K562 (cell line): ENCODE results near the gene COG2. TPM values are rescaled to one million over a fixed set of nuclear protein-coding genes. Genes with fewer than 3 reads are reported as not detected.

Experiments used
- ATAC-seq: fragments of 200-7000 bp; cut with Tn5 transposase; 3 replicates; pipeline ENCODE4 v1.9.1; 2020; ENCODE audit warnings: moderate library complexity
- BruUV-seq: library from RNA; stranded (reverse); fragments of 400-500 nt; replicated peaks from 2 replicates; lab custom pipeline; 2021; lab: Mats Ljungman, UMichigan
- CTCF ChIA-PET: fragments of 300-600 bp; formaldehyde crosslinking; extraction: SDS; loops from one replicate; lab custom pipeline; 2021; ENCODE audit warnings: low intra/inter-chr PET ratio; lab: Yijun Ruan, JAX
- POLR2A ChIA-PET: fragments of 300-600, 350-650 bp; sonication (Branson Sonifier 250); formaldehyde crosslinking; extraction: SDS; loops from one replicate; lab custom pipeline; 2021; ENCODE audit warnings: antibody characterized with exemption, inconsistent platforms; lab: Yijun Ruan, JAX
- DNase-seq, 4 experiments: peaks; one replicate each; pipeline versions ENCODE4 v3.0.0 to v3.0.0-alpha.2; 2011 to 2018; ENCODE audit warnings: low spot score in 3 of 4, mixed read lengths in 3 of 4; ENCODE audit errors: extremely low read depth in 1 of 4
- FAIRE-seq: peaks from 2 replicates; lab custom pipeline; 2011; peaks lifted over from hg19 to GRCh38; lab: Jason Lieb, UNC
- H2AFZ ChIP-seq: 2 replicates; pipeline ENCODE4 v1.6.0; 2011; ENCODE audit warnings: low read depth, low read length, control low read depth, inconsistent platforms
- H3K27ac ChIP-seq: fragments of 200-600 bp; 3 replicates; pipeline ENCODE4 v1.8.0; 2011; ENCODE audit warnings: low read depth, mild to moderate bottlenecking, control low read depth, inconsistent platforms, low read length, moderate library complexity, mixed read lengths; ENCODE audit errors: extremely low read depth
- H3K27me3 ChIP-seq, 2 experiments: fragments of 300-600 bp in 1 of 2; 2 replicates in 1 of 2; 3 replicates in 1 of 2; pipeline versions ENCODE4 v1.6.0 to v1.8.0; 2011; ENCODE audit warnings: inconsistent platforms in 2 of 2, low read length in 2 of 2, mild to moderate bottlenecking in 1 of 2, mixed read lengths in 1 of 2, moderate library complexity in 1 of 2; ENCODE audit not compliant: control insufficient read depth in 2 of 2, insufficient read depth in 2 of 2
- H3K36me3 ChIP-seq: fragments of 300-600 bp; 3 replicates; pipeline ENCODE4 v1.8.0; 2011; ENCODE audit warnings: mild to moderate bottlenecking, low read length, inconsistent platforms; ENCODE audit not compliant: control insufficient read depth, insufficient read depth
- H3K4me1 ChIP-seq, 2 experiments: fragments of 200-600 bp in 1 of 2; replicated peaks in 1 of 2; 2 replicates in 1 of 2; 3 replicates in 1 of 2; pipeline versions ENCODE4 v1.5.1 to v1.8.0; 2011; ENCODE audit warnings: inconsistent platforms in 2 of 2, low read length in 2 of 2, mild to moderate bottlenecking in 1 of 2, mixed read lengths in 1 of 2, moderate library complexity in 1 of 2; ENCODE audit not compliant: control insufficient read depth in 2 of 2, insufficient read depth in 2 of 2
- H3K4me2 ChIP-seq: 2 replicates; pipeline ENCODE4 v1.6.1; 2011; ENCODE audit warnings: low read length, control low read depth, inconsistent platforms, mixed read lengths; ENCODE audit not compliant: insufficient read depth
- H3K4me3 ChIP-seq: fragments of 200-600 bp; sonication (generic), shearing (Covaris generic); 2 replicates; pipeline ENCODE4 v1.5.1; 2016; ENCODE audit warnings: control low read depth, inconsistent platforms
- H3K79me2 ChIP-seq: fragments of 200-600 bp; 3 replicates; pipeline ENCODE4 v1.8.0; 2011; ENCODE audit warnings: low read length, inconsistent platforms; ENCODE audit not compliant: control insufficient read depth, insufficient read depth
- H3K9ac ChIP-seq, 2 experiments: 2 replicates each; pipeline versions ENCODE4 v1.6.0 to v1.6.1; 2011; ENCODE audit warnings: low read depth in 2 of 2, low read length in 2 of 2, control low read depth in 1 of 2, inconsistent platforms in 1 of 2, mild to moderate bottlenecking in 1 of 2, mixed read lengths in 1 of 2; ENCODE audit not compliant: insufficient read depth in 1 of 2
- H3K9me1 ChIP-seq: one replicate; pipeline ENCODE4 v1.6.0; 2011; ENCODE audit warnings: inconsistent platforms, mild to moderate bottlenecking, low read length, moderate library complexity; ENCODE audit not compliant: control insufficient read depth, insufficient read depth
- H3K9me3 ChIP-seq: replicated peaks from 2 replicates; pipeline ENCODE4 v1.5.1; 2011; ENCODE audit warnings: low read depth, low read length, inconsistent platforms; ENCODE audit not compliant: control insufficient read depth, insufficient read depth
- H4K20me1 ChIP-seq: replicated peaks from 2 replicates; pipeline ENCODE4 v1.6.1; 2011; ENCODE audit warnings: low read length, inconsistent platforms, mixed read lengths; ENCODE audit not compliant: control insufficient read depth, insufficient read depth
- BHLHE40 ChIP-seq: IDR thresholded peaks from 2 replicates; pipeline ENCODE4 v1.6.1; 2011; ENCODE audit warnings: low read length, improper control_type of control experiment
- CBX5 ChIP-seq: IDR thresholded peaks from 2 replicates; pipeline ENCODE4 v1.6.1; 2014; ENCODE audit warnings: low read depth, borderline replicate concordance
- CCNT2 ChIP-seq: IDR thresholded peaks from 2 replicates; pipeline ENCODE4 v1.6.1; 2011; ENCODE audit warnings: borderline replicate concordance, low read depth, mild to moderate bottlenecking, moderate library complexity, mixed read lengths, low read length; ENCODE audit not compliant: insufficient read length; ENCODE audit errors: extremely low read depth
- CEBPB ChIP-seq: fragments of 450-650 bp; IDR thresholded peaks from 2 replicates; pipeline ENCODE4 v1.6.1; 2016; ENCODE audit warnings: missing genetic modification characterization, missing compliant biosample characterization
- GTF2E2 ChIP-seq: fragments of 200-800 bp; sonication (Bioruptor generic); IDR thresholded peaks from 2 replicates; pipeline ENCODE4 v1.6.1; 2016; ENCODE audit warnings: missing genetic modification characterization, missing compliant biosample characterization
- MAFK ChIP-seq: IDR thresholded peaks from 2 replicates; pipeline ENCODE4 v1.6.1; 2011; ENCODE audit warnings: low read length, improper control_type of control experiment
- MYBL2 ChIP-seq, 2 experiments: fragments of 450-650 bp in 1 of 2; sonication (generic) in 1 of 2; formaldehyde crosslinking in 1 of 2; IDR thresholded peaks; 2 replicates each; pipeline versions ENCODE4 v1.6.1 to v1.8.1; 2017 to 2022; ENCODE audit warnings: borderline replicate concordance in 1 of 2, inconsistent platforms in 1 of 2, low read depth in 1 of 2, mild to moderate bottlenecking in 1 of 2, missing genetic modification reagents in 1 of 2, moderate library complexity in 1 of 2
- NCOR1 ChIP-seq: fragments of 450-650 bp; IDR thresholded peaks from 2 replicates; pipeline ENCODE4 v1.6.1; 2016; ENCODE audit warnings: mild to moderate bottlenecking, moderate library complexity
- ZBTB40 ChIP-seq, 2 experiments: fragments of 450-650 bp in 1 of 2; sonication (generic) in 1 of 2; formaldehyde crosslinking in 1 of 2; IDR thresholded peaks; 2 replicates each; pipeline versions ENCODE4 v1.7.1 to v1.9.0; 2016 to 2022; ENCODE audit warnings: inconsistent platforms in 1 of 2, mild to moderate bottlenecking in 1 of 2, missing genetic modification reagents in 1 of 2
- ZFPM2 ChIP-seq: fragments of 250-450 bp; sonication (Bioruptor Pico); IDR thresholded peaks from 2 replicates; pipeline ENCODE4 v1.5.1; 2022; ENCODE audit warnings: mild to moderate bottlenecking
- ZNF445 ChIP-seq: fragments of 250-450 bp; sonication (Bioruptor Pico); IDR thresholded peaks from 2 replicates; pipeline ENCODE4 v1.4.0; 2020; ENCODE audit warnings: low read depth, mild to moderate bottlenecking, moderate library complexity
- ZNF583 ChIP-seq: fragments of 250-450 bp; sonication (Bioruptor Pico); IDR thresholded peaks from 2 replicates; pipeline ENCODE4 v1.4.0; 2020
- WGBS: fragments of 100-300 bp; shearing (Covaris generic); methylation state at CpG from one replicate; pipeline ENCODE4 v1.1.6; 2016; ENCODE audit warnings: low coverage, mixed read lengths; ENCODE audit not compliant: insufficient coverage; ENCODE audit errors: missing lambda C conversion rate; 5-methylcytosine and 5-hydroxymethylcytosine counted together
- in situ Hi-C: fragments of 300-500 bp; cut with MboI; formaldehyde crosslinking; loops from 4 replicates; pipeline ENCODE4 v1.15.0; 2018; ENCODE audit warnings: inconsistent platforms, mixed read lengths
- intact Hi-C: fragments of 100-400 bp; cut with micrococcal nuclease; formaldehyde crosslinking; loops from 2 replicates; pipeline ENCODE4 v1.14.2; 2022
- polyA plus RNA-seq, 8 experiments: library from polyadenylated mRNA; depleted of rRNA in 4 of 8; stranded (reverse) in 5 of 8; unstranded in 3 of 8; fragments of >200 nt; fragmentation: Nextera tagmentation in 2 of 8; fragmentation: Illumina TruSeq in 1 of 8; extraction: Ambion mirVana in 2 of 8; extraction: Trizol in 1 of 8; gene quantifications; 2 replicates each; pipeline versions ENCODE4 v1.2.1 to v1.2.3, GENCODE V29; 2011 to 2014; ENCODE audit warnings: inconsistent platforms in 1 of 8, missing spikeins in 1 of 8
- total RNA-seq, 7 experiments: library from RNA; depleted of rRNA in 6 of 7; stranded (reverse); fragments of >200 nt in 6 of 7; fragmentation: Illumina TruSeq in 2 of 7; extraction: Trizol in 2 of 7; gene quantifications; 2 replicates each; pipeline versions ENCODE4 v1.2.1 to v1.2.3, GENCODE V29; 2011 to 2021; ENCODE audit warnings: low replicate concordance in 1 of 7
- TF ChIP-seq, protein P1 (sequence below): fragments of 250-450 bp; sonication (Bioruptor Pico); IDR thresholded peaks from 2 replicates; pipeline ENCODE4 v1.8.0; 2021; ENCODE audit warnings: mild to moderate bottlenecking, moderate library complexity

COG2 gene
- total and polyA plus RNA-seq, 9 of the 15 experiments (the other 6 are each of a cell fraction or from before 2014, with no cell fraction given), result 22.0 to 51.7 (median 33.3) TPM

- H4K20me1 ChIP-seq, result no peaks in the 10 kb centered on the region
- no peaks in the 10 kb centered on the region for H3K9me3 ChIP-seq
- ATAC-seq (no peak), FAIRE-seq (no peak), DNase-seq (no peak)
- POLR2A ChIA-PET, result no interaction called here
- no peak overlapping the region for H3K4me2 ChIP-seq
- no peak overlapping the region for H3K4me3 ChIP-seq
- H3K79me2 ChIP-seq, result no peaks in the 10 kb centered on the region
- peaks cover 3 to 7% of the 10 kb centered on the region in 2 experiments; a peak in 3 of 5 replicates for H3K27me3 ChIP-seq
- no peaks in the 10 kb centered on the region for H3K36me3 ChIP-seq
- H3K9me1 ChIP-seq, result no peaks in the 10 kb centered on the region
- in situ Hi-C loops, result no loop called here
- BruUV-seq, result no TSS peak
- CTCF ChIA-PET, result no interaction called here
- intact Hi-C loops, result no loop called here
- no peaks in the 10 kb centered on the region for H3K4me1 ChIP-seq
- no peak overlapping the region for H2AFZ ChIP-seq
- WGBS, result 0% methylated on average over 2 of the region's 2 CpGs
- H3K27ac ChIP-seq, result no peak overlapping the region
- no peak overlapping the region for H3K9ac ChIP-seq
- no peak for TF ChIP-seq CBX5
- no peak for TF ChIP-seq ZBTB40 (IDR thresholded peaks at IDR 0.05)
- TF ChIP-seq ZBTB40 (CRISPR knock-in tag; IDR thresholded peaks at IDR 0.05), result no peak
- no peak for TF ChIP-seq MYBL2 (IDR thresholded peaks at IDR 0.05; ENCODE audit: low read depth)
- TF ChIP-seq MYBL2 (CRISPR knock-in tag; IDR thresholded peaks at IDR 0.05; ENCODE audit: borderline replicate concordance), result no peak
- TF ChIP-seq CCNT2, result no peak
- TF ChIP-seq NCOR1, result no peak
- TF ChIP-seq GTF2E2 (tag), result no peak
- TF ChIP-seq MAFK, result no peak
- TF ChIP-seq BHLHE40, result no peak
- TF ChIP-seq CEBPB (tag), result no peak
- TF ChIP-seq, protein P1, sequence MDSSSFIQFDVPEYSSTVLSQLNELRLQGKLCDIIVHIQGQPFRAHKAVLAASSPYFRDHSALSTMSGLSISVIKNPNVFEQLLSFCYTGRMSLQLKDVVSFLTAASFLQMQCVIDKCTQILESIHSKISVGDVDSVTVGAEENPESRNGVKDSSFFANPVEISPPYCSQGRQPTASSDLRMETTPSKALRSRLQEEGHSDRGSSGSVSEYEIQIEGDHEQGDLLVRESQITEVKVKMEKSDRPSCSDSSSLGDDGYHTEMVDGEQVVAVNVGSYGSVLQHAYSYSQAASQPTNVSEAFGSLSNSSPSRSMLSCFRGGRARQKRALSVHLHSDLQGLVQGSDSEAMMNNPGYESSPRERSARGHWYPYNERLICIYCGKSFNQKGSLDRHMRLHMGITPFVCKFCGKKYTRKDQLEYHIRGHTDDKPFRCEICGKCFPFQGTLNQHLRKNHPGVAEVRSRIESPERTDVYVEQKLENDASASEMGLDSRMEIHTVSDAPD (CRISPR knock-in tag), result no peak
- TF ChIP-seq ZNF445 (CRISPR knock-in tag), result no peak
- TF ChIP-seq ZFPM2 (CRISPR knock-in tag), result no peak
- TF ChIP-seq ZNF583 (CRISPR knock-in tag), result no peak
These were observed 46.0 kb upstream of the COG2 start for GRCh38 chr1:230596306-230596705.
